HuH-7.5 (cell line): Measurements from ENCODE around the gene COBL.

Source experiments
- DNase-seq: peaks from one replicate; pipeline ENCODE4 v3.0.0; 2011; ENCODE audit warnings: low spot score

COBL gene

GRCh38 chr7:51113560-51113959, 203.0 kb downstream of the COBL start:
- no peak for DNase-seq

DNA sequence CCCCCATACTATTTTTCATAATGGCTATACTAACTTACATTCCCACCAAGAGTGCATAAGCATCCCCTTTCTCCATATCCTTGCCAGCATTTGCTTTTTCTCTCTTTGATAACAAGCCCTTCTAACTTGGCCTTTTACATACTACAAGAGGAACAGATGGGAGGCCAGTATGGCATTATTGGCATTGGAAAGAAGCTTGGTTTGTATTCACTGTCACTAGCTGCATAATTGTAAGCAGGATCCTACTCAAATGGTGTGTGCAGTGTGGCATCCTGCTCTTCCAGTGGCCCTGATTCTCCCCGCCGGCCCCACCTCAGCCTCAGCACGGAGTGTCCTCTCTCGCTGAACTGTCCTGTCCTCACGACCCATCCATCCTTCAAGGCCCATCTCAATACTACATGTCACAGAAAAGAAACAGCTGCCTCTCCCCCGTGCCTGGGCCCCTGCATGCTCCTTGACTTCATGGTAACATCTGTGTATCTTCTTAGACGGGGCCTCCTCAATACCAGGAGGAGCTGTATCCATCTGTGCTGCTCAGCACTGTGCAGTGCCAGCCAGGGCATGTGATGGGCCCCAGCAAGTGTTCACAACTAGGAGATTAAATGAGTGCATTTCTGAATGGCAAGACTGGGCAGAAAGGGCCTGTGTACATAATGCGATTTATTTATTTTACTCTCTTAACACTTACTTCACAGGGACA, 205.2 kb downstream of the COBL start:
- DNase-seq: no peak

- DNase-seq: no peak
These were observed 208.5 kb downstream of the COBL start for GRCh38 chr7:51108134-51108533.

- DNase-seq: no peak
These were observed 212.3 kb downstream of the COBL start for GRCh38 chr7:51104278-51104677.

GRCh38 chr7:51103718-51104117, 212.9 kb downstream of the COBL start:
- DNase-seq: no peak

- no peak for DNase-seq
These were observed 213.8 kb downstream of the COBL start for GRCh38 chr7:51102828-51103227.

DNA sequence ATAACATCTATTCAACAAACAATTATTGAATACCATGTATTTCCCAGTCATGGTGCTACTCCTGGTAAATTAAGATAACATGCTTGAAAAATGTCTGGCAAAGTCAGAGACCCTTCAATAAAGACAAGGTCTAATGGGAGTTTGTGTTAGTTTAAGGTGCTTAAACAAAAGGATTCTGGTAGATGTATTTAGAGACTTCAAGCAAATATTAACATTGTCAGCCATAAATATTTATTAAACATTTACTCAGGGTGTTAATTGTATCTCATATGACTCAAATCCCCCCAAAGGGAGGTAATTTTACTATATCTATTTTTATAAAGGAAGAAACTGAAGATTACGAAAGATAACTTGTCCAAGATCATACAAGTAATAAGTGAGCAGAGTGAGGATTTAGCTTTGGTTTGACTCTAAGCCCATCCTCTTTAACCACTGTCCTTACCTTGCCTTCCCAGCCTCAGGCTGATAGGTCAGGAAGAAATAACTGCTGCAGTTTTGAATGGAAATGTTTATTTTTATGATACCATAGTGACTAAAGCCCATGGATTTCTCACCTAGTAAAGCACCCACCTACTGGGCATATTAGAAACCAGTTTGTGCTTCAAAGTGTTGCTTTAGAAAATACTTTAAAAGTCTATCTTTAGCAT, 215.4 kb downstream of the COBL start:
- no peak for DNase-seq

GRCh38 chr7:51090411-51090810, 226.2 kb downstream of the COBL start:
- no peak for DNase-seq

DNA sequence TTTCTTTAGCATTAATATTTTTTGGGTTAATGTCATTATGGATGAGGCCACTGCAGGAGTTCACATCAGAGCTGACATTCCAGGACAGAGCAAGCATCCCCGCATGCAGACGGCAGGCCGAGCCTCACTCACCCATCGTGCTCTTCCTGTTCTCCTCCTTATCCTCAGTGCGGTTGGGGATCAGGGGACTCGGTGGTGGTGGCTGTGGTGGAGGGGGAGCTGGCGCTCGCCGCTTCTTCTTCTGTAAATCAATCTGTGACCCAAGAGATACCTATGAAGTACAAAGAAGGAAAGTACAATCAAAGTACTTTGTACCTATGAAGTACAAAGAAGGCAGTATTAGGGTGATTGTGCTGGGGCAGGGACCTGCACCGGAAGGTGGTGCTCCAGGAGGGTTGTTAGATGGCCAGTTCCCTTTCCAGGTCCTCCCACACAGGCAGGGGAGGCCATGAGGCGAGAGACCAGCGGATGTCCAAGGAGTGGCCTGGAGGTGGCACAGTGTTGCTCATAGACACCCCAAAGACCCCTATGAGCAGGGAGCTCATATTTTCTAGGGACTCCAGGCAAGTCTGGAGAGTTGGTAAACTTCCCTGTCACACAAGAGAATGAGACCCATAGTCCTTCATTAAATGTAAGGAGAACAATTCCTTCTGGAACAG, 231.4 kb downstream of the COBL start:
- DNase-seq: no peak

- DNase-seq: no peak
These were observed 232.5 kb downstream of the COBL start for GRCh38 chr7:51084121-51084520.

GRCh38 chr7:51082940-51083533, 233.6 kb downstream of the COBL start:
- no peak for DNase-seq

GRCh38 chr7:51082096-51082840, 234.3 kb downstream of the COBL start:
- no peak for DNase-seq

DNA sequence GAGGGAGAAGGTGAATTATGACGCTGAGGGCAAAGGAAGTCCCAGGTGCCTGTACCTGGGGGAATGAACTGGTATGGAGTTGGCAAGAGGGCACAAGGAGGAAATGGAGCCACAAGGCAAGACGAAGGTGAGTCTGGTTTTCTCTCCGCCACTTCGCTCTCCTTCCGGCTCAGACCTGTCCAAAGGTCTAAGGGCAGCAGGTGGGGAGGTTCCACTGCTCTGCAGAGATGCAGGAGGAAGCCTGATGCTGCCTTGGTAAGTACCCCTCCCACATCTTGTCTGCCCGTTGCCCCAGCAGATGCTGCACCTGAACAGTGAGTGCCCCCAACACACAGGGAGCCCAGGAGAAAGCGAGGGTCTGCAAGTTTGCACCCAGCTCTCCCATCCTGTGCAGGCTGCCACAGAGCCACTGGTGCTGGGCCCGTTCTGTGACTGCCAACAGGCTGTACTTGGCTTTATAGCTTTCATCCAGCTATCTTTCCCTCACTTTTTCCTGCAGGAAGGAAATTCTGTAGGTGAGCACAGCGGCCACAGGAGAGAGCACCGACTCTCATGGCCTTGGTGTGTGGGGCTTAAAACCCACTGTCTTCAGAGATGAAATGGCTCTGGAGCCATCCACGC, 235.2 kb downstream of the COBL start:
- no peak for DNase-seq

DNA sequence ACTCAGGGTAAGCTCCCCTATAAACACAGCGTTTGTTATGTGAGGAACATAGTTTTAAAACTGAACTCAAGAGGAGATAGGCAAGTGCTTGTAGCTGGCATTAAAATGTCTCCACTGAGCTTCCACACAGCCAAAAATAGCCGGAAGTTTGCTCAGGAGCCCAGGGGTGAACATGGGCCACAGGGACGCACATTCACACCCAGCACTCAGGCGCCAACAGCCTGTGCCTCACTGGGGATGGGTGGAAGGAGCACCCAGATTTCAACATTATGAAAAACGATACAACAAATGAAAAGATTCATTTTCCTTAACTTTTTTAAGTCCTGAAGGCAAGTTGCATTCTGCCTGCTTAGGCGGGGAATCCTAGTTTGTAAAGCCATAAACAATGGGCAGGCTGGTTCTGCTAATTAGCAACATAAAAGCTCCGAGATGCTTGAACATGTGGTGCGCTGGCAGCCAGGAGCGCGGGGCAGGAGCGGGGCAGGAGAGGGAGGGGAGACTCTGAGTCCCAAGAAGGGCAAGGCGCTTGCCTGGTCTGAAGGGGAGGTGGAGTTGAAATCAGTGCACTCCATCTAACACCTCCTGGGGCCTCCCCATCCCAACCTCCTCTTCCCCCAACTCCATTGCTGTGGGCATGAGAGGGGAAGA, 235.9 kb downstream of the COBL start:
- no peak for DNase-seq

GRCh38 chr7:51080216-51080615, 236.4 kb downstream of the COBL start:
- no peak for DNase-seq

DNA sequence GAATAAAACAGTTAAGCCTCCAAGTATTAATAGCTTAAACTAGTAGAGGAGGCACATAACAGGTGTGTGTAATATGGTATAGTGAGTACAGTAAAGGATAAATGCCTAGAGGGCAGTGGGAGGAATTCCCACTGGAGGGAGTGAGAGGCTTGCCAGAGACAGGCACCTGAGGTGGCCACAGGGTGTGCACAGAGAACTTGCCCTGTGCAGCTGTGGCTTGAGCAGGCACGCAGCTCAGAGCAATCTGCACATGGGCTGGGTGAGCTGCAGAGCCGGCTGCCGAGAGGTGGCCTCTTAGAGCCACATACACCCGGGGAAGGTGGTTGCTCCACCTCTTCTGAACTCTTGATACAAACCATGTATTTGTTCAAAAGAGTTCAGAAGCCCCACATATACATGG, 237.1 kb downstream of the COBL start:
- no peak for DNase-seq

- DNase-seq: no peak
These were observed 238.0 kb downstream of the COBL start for GRCh38 chr7:51078653-51079052.

GRCh38 chr7:51077987-51078370, 238.6 kb downstream of the COBL start:
- no peak for DNase-seq

DNA sequence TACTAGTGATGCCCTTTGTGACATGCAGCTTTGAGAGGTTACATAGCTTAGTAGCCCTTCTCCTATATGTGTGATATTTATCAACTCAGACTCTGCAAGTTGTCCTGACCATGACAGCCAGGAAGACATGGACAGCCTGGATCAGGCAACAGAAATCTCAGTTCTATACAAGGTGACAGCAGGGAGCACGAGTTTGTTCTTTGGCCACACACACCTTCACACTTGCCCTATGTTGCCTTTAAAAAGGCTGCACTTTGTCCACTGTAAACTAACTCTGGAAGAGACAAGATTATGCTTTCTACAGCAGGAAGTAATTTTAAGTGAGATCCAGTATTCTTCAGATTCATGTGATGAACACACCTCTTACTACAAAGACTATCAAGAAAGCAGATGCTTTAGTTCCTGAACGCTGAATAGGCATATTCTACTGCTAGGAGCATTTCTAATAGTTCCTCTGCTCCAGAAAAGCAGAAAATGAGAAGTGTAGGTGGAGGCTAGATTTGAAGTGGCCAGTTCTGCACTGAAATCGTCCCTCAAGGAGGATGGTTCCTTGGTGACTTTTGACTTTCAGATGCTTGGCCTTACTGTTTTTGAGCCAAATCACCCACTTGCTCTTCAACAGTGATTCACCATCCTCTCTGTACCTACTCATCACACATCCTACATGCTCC, 239.2 kb downstream of the COBL start:
- DNase-seq: no peak

- DNase-seq: no peak
These were observed 240.7 kb downstream of the COBL start for GRCh38 chr7:51075681-51076580.
